GM19043 (cell line): ENCODE data around the gene DAPK1.

Experiments used
- ATAC-seq: cut with Tn5 transposase; IDR thresholded peaks from one replicate; pipeline ENCODE4 v1.9.1; 2021; ENCODE audit warnings: low read depth; ENCODE audit not compliant: unreplicated experiment

DAPK1 gene

DNA sequence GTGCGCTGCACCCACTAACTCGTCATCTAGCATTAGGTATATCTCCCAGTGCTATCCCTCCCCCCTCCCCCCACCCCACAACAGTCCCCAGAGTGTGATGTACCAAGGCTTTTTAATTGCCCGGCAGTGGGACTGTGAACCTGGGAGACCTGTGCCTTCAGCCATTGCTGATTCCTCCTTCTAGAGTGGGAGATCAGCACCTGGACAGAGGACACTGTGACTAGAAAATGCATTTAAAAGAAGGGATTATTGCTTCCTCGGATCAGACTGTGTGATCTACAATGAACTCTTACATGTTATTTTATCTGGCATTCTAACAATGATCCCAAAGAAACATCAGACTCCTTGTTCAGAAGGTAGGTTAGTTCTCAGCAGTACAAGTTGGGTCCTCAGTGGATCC, 254.2 kb downstream of the DAPK1 start:
- no peak for ATAC-seq

DNA sequence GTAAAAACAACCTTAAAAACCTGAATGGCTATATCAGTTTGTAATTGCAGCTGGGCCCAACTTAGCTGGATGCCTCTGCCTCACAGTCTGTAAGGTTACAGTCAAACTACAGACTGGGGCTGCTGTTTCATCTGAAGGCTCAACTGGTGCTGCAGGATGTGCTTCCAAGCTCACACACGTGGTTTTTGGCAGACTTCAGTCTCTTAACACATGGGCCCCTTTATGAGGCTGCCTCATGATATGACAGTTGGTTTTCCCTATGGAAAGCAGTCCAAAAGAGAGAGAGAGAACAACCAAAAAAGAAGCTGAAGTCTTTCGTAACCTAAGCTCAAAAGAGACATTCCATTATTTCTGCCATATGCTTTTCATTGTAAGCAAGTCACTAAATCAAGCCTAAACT, 255.6 kb downstream of the DAPK1 start:
- no peak for ATAC-seq
